Right lobe of liver (tissue), 4 donors: ENCODE data around the gene RNF26.

Experiments
- POLR2A ChIP-seq: fragments of 450-650 bp; IDR thresholded peaks from one replicate; pipeline ENCODE4 v1.6.1; 2017; ENCODE audit warnings: antibody characterized with exemption, mild to moderate bottlenecking
- TF ChIP-seq, protein P1 (sequence below), 4 donors: fragments of 200-600 bp in 3 of 4; fragments of 450-650 bp in 1 of 4; IDR thresholded peaks; one replicate each; pipeline versions ENCODE4 v1.5.1 to v1.8.0; 2016 to 2022; ENCODE audit warnings: antibody characterized with exemption in 4 of 4, mild to moderate bottlenecking in 2 of 4
- donor health status: DM: no; HTN: no; CAD: no.
- donor health status: DM: no; HTN: no; CAD: no.
- donor health status: DM: no; HTN: yes; CAD: no.

DNA sequence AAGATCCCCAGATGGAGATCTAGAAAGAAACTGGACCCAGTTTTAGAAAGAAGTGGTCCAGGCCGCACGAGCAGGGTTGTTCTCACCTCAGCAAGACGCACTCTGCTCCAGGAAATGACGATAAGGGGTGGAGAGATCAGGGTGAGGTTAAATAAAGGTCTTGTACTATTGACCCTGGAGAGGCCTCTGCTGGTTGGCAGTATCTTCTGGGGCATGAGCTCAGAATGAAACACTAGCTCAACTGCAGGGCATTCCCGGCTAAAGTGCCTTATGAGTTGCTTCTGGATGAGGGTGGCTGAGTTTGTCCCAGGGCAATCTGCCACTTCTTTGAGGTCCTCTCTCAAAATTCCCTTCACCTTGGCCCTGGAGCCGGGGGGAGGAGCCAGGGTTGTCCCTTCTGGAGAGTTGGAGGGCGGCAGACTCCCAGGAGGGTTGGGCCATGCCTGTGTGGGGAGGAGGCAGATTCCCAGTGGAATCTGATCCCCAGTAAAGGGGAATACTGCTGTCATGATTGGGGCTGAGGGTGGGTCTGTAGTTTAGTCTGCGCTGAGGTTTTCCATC lies 36.2 kb downstream of the RNF26 start:
- TF ChIP-seq, protein P1, sequence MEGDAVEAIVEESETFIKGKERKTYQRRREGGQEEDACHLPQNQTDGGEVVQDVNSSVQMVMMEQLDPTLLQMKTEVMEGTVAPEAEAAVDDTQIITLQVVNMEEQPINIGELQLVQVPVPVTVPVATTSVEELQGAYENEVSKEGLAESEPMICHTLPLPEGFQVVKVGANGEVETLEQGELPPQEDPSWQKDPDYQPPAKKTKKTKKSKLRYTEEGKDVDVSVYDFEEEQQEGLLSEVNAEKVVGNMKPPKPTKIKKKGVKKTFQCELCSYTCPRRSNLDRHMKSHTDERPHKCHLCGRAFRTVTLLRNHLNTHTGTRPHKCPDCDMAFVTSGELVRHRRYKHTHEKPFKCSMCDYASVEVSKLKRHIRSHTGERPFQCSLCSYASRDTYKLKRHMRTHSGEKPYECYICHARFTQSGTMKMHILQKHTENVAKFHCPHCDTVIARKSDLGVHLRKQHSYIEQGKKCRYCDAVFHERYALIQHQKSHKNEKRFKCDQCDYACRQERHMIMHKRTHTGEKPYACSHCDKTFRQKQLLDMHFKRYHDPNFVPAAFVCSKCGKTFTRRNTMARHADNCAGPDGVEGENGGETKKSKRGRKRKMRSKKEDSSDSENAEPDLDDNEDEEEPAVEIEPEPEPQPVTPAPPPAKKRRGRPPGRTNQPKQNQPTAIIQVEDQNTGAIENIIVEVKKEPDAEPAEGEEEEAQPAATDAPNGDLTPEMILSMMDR (IDR thresholded peaks at IDR 0.05) = peak in 1 of 4 donors; percentile 4
- TF ChIP-seq POLR2A = peak; percentile 51
